HG02981 (cell line): Measurements from ENCODE around the gene GARIN5A.
"Not testable (repeated sequence)": the region's sequence is repeated elsewhere in the genome, so short reads cannot be mapped to it uniquely, and the experiment has no call there.

Experiments
- ATAC-seq: cut with Tn5 transposase; IDR thresholded peaks from one replicate; pipeline ENCODE4 v1.9.1; 2021; ENCODE audit warnings: mild to moderate bottlenecking, moderate library complexity; ENCODE audit not compliant: unreplicated experiment

The GARIN5A gene

DNA sequence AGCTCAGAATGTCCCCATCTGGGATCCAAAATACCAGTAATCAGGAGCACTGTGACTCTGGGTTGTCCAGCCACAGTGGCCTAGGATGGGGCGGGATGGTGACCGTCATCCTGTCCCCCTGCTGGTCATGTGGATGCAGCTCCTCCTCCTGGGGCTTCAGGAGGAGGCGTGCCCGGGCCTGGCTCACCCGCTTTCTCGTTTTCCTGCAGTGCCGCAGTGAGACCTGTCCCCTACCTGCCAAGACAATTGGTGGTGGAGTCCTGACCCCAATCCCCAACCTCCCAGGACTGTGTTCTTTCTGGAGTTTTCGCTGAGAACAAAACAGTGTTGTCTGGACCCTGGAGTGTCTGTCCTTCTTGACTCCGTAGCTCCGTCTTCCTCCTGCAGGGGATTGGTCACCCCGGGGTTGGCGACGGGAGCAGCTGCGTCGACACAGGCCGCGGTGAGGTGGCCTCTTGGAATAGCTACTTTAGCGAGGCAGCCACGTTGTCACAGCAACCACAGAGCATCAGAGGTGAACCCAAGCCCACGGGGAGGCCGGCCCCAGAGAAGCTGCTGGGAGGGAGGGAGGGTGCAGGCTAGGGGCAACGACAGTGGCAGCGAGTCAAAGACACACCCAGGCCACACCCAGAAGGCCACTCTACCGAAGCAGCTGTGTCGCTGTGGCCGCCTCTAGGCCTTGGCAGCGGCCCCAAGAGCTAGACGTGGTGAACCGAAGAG, 10.5 kb downstream of the GARIN5A start:
- ATAC-seq = no peak

DNA sequence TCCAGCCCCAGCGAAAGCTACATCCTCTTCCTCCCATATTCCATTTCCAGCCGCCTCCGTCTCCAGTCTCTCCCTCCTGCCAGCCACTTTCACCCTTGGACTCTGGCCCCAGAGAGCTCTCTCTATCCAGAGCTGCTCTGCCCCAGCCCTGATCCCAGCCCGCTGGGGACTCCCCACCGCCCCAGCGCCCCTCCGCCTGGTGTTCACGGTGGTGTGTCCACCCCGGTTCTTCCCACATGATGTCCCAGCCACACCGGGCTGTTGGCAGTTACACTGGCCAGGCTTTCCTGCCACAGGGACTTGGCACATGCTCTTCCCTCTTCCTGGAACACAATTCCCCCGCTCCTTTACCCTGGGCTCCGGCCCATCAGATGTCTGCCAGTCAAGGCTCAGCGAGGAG, 11.6 kb downstream of the GARIN5A start:
- no peak for ATAC-seq

DNA sequence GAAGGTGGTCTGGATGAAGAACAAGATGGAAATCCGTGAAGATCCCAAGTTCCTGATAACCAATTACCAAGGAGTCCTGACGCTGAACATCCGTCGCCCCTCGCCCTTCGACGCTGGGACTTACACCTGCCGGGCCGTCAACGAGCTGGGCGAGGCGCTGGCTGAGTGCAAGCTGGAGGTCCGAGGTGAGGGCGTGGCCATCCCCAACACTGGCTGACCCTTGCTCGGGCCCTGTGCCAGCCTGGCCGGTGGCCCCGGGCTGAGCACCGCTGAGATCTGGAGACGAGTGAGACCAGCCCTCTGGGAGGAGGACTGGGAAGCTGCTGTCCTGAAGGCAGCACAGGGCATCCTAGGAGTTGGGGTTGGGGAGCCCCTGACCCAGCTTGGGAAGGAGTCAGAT, 12.3 kb downstream of the GARIN5A start:
- ATAC-seq = no peak

DNA sequence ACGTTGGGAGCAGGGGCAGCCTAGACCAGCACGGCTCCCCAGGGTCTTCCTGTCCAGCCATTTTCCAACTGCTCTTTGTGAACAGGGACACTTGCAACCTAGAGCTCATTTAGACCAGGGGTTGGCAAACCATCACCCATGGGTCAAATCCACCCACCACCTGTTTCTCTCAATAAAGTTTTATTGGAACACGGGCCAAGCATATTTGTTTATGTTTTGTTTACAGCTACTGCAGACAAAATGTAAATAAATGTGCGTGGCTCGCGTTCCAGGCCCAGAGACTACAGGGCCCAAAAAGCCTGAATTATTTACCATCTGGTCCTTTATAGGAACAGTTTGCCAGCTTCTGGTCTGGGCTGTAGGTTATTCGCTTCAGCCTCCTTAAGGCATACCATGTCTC, 13.7 kb downstream of the GARIN5A start:
- no peak for ATAC-seq

DNA sequence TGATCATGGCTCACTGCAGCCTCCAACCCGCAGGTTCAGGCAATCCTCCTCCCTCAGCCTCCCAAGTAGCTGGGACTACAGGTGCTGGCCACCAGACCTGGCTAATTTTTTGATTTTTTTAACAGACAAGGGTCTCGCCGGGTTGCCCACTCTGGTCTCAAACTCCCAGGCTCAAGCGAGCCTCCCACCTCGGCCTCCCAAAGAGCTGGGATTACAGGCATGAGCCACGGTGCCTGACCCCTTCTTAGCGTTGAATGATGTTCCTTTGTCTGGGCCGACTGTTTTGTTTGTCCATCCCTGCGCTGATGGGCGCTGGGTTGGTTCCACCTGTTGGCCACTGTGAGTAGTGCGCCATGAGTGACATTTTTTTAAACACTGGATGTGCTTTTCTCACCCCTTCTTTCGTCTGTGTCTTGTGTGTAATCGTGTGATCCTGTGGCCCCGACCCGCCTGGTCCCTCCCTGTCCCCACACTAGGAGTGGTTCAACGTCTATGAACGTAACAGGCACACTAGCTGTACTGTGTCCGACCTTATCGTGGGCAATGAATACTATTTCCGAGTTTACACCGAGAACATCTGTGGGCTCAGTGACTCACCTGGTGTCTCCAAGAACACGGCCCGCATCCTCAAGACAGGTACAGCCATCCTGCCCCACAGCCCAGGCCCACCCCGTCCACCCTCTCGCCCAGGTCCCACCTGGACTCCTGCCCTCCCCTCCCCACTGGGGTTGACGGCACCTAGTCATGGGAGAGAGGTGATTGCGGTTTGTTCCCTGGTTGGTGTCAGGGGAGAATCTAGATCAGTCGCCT, 15.4 kb downstream of the GARIN5A start:
- peak; percentile 47 for ATAC-seq

DNA sequence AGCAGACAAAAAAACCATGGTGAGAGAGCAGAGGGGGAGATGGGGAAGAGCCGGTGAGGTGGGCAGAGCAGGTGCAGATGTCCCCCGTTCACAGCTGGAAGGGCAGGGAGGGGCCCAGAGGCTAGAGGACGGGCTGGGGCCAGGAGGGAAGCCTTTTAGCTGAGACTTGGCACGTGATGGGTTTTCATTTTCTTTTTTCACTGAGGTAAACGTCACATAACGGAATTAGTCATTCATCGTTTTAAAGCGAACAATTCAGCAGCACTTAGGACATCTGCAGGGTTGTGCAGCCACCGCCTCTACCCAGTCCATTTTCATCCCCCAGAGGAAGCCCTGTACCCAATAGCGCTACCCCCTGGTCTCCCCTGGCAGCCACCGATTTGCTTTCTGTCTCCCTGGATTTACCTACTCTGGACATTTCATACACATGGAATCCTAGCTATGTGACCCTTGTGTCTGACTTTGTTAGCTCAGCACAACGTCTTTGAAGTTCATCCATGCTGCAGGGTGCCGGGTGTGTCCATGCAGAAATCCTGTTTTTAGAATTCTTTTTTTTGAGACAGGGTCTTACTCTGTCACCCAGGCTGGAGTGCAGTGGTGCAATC, 16.4 kb downstream of the GARIN5A start:
- ATAC-seq = peak; percentile 63

DNA sequence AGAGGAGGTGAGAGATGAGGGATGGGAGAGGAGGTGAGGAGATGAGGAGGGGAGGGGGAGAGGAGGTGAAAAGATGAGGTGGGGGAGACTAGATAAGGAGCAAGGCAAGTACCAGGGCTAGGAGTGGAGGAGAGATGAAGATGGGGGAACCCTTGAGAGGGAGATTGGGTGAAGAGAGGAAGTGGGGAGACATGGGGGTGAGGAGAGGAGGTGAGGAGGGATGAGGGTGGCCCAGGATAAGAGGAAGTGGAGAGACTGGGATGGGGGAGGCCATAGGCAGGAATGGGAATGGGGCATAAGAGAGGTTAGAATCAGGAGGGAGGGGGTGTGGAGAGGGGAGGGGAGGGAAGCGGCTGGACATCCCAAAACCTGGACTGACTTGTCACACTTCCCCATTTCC, 17.0 kb downstream of the GARIN5A start:
- no peak for ATAC-seq

DNA sequence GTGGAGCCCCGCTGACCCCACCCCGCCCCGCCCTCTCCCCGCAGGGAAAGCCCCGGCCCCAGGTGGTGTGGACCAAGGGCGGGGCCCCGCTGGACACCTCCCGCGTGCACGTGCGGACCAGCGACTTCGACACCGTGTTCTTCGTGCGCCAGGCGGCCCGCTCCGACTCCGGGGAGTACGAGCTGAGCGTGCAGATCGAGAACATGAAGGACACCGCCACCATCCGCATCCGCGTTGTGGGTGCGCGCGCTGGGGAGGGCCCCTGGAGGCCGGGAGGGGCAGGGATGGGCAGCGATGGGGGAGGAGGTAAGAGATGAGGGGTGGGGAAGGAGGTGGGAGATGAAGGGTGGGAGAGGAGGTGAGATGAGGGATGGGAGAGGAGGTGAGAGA, 17.6 kb downstream of the GARIN5A start:
- ATAC-seq = no peak

DNA sequence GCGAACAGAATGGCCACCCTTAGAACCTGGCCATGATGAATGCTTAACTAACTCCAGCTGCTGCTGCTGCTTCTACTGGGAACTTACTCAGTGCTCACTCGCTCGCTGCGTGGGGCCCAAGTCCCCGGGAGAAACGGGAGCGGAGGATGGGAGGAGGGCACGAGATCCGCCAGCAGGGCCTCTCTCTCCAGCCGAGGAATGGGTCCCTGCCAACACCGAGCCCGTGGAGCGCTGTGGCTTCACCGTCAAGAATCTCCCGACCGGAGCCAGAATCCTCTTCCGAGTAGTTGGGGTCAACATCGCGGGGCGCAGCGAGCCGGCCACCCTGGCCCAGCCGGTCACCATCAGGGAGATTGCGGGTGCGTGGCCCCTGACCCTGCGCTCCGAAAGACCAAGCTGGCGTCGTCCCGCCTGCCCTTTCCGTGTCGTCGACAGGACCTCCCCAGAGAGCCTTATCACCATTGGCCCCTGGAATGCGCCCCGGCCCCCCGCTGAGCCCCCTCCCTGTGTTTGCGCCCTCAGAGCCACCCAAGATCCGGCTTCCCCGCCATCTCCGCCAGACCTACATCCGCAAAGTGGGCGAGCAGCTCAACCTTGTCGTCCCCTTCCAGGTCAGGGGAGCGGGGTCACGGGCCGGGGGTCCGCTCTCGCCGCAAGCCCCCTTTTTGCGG, 18.1 kb downstream of the GARIN5A start:
- ATAC-seq = no peak

DNA sequence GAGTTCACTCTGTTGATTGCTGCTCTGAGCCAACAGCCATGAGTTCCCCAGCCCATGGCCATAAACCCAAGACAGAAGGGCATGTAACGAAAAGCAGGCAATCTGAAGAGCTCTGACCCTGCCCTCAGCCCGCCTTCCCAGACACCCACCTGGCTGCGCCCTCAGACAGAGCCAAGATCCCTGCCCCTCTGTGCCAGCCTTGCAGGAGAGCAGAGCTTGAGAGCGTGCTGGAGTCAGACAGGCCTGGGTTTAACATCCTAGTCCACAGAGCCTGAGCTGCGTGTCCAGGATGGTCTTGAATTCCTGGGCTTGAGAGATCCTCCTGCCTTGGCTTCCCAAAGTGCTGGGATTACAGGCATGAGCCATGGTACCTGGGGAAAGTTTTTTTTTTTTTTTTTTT, 19.3 kb downstream of the GARIN5A start:
- no peak for ATAC-seq

DNA sequence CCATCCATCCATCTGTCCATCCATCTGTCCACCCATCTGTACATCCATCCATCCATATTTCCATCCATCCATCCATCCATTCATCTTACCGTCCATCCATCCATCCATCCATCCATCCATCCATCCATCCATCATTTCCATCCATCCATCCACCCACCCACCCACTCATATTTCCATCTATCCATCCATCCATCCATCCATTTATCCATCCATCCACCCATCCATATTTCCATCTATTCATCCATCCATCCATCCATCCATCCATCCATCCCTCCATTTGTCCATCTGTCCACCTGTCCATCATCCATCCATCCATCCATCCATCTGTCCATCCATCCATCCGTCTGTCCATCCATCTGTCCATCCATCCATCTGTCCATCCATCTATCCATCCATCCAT, 20.7 kb downstream of the GARIN5A start:
- no peak for ATAC-seq

DNA sequence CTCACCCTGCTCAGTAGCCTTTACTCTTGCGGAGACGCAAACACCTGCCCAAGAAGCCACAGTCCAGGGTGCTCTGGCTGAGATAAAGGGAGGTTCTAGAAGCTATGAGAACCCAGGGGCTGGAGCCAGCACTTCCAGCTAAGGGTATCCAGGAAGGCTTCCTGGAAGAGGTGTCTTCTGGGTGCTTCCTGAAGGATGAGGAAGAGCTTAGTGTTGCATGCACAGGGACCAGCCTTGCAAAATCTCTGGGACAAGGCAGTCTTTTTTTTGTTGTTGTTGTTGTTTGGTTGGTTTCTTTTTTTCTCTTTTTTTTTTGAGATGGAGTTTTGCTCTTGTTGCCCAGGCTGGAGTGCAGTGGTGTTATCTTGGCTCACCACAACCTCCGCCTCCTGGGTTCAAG, 23.4 kb downstream of the GARIN5A start:
- ATAC-seq = no peak

DNA sequence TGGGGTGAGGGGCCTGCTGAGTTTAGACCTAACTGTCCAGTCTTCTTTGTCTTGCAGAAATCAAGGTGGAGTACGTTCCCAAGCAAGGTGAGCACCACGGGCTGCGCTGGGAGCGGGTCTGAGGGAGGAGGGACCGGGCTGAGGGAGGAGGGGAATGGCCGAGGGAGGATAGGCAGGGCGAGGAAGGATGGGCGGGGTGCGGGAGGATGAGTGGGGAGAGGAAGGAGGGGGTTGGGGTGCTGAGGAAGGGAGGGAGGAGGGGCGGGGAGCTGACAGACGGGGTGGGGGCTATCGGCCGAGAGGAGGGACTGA, 25.5 kb downstream of the GARIN5A start:
- no peak for ATAC-seq

DNA sequence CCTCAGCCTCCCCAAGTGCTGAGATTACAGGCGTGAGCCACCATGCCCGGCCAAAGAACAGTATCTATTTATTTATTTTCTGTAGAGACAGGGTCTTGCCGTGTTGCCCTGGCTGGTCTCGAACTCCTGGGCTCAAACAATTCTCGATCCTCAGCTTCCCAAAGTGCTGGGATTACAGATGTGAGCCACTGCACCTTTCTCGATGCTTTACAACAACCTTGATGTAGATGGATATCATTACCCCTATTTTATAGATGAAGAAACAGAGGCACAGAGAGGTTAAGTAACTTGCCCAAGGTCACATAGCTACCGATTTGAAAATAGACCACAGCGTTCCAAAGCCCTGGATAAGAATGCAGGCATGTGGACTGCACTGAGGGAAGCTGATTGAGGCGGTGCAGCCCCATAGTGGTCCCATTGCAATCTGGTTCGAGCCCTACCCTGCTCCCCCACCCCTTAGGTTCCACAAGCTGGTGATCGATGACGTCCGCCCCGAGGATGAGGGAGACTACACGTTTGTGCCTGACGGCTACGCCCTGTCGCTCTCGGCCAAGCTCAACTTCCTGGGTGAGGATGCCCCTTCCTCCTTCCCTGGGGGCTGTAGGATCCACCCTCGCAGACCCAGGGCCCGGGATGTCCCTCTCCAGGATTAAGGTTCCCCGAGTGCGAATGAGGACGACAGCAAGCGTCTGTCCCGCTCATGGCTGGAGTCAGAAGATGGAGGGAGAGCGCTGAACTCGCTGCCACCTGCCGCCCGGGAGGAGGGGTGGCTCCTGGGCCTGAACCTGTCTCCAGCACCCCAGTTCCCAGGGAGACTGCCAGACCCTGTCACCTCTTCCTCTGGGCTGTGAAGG, 26.1 kb downstream of the GARIN5A start:
- no peak for ATAC-seq

DNA sequence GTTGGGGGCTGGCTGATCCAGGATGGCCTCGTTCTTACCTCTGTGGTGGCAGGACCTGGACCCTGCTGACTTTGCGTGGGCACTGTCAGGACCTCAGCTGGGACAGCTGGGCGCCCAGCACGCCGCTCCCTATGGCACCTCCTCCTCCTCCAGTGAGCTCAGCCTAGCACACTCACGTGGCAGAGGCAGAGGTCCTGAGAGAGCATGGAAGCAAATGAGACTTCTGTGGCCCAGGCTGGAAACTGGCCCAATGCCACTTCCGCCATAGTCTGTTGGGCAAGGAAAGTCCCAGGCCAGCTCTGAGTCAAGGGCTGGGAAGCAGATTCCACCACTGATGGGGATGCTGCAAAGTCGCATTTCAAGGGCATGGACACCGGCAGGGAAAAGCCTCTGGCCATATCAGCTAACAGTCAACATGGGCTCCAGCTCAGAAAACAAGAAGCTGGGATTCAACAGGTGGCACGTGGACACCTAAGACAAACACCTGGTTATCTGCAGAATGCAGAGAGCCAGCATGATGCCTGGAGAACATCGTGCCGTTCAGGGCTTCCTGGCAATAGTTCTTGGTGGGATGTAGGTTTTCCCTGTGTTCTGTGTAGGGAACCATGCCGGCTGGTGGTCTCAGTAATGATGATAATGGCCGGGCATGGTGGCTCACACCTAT, 27.3 kb downstream of the GARIN5A start:
- no peak for ATAC-seq

DNA sequence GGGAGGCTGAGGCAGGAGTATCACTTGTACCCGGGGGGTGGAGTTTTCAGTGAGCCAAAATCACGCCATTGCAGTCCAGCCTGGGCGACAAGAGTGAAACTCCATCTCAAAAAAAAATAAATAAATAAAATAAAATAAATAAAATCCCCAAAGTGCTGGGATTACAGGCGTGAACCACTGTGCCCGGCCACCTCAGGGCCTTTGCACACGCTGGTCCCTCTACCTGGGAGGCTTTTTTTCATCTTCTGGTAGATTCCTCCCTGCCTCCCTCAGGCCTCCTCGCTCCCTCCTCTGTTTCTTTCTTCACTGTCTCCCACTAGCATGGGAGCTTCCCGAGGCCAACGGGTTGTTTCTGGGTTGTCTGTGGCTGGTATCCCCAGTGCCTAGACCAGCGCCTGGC, 28.9 kb downstream of the GARIN5A start:
- no peak for ATAC-seq

DNA sequence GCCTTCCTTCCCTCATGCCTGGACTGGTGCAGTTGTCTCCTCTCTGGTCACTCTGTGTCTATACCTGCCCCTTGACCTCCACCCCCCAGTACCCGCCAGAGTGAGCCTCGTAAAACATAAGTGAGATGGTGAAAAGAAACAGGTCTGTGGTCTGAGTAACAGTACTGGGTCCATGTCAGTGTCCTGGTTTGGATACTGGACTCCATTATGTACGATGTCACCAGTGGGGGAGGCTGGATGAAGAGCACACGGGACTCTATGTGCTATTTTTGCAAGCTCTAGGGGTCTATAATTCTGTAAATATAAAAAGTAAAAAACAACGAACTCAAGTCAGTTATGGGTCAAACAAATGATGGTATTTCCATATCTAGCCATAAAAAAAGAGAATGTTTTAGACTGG, 29.6 kb downstream of the GARIN5A start:
- no peak for ATAC-seq

DNA sequence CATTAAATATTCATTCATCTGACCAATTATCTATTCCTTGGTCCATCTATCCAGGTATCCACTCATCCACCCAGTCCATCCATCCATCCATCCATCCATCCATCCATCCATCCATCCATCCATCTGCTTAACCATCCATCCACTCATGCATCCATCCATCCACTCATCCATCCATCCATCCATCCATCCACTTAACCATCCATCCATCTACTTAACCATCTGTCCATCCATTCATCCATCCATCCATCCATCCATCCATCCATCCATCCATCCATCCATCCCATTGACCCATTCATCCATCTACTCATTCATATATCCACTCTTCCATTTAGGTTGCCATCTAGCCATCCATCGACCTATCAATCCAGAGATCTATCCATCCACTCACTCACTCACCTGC, 32.6 kb downstream of the GARIN5A start:
- no peak for ATAC-seq

DNA sequence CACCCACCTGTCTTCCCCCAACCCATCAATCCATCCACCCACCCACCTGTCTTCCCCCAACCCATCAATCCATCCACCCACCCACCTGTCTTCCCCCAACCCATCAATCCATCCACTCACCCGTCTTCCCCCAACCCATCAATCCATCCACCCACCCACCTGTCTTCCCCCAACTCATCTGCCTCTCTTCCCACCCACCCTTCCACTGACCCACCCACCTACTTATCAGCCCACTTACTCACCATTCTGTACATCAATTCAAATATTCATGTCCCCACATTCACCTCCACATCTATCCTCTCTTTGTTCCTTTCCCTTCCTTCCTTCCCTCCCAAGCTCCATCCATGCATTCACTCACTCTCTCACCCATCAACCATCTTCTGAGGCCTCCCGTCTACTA, 37.5 kb downstream of the GARIN5A start:
- ATAC-seq = not testable (repeated sequence)

DNA sequence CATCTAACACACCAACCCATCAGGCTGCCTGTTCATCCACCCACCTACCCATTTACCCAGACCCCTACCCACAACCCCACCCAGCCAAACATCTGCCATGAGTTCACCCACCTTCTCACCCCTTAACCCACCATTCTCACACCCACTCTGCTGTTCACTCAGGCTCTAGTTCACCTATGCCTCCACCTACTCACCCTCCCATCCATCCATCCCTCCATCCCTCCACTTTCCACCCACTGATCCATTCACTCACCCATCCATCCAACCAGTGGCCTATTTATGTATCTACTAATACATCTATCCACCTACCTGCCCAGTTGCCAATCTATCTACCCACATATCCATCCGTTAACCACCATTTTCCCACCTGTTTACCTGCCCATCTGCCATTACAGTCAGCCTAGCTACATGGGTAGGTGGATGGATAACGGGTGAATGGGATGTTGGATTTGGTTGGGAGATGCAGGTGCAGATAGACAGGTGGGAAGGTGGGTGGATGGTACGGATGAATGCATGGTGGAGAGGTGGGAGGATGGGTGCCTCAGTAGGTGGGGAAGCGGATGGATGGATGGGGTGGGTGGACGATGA, 38.7 kb downstream of the GARIN5A start:
- ATAC-seq = no peak
